ENCODE results near the gene MC1R.
A peak's percentile ranks its signal among the peaks of the same experiment; 100 is the strongest.
"Not testable (repeated sequence)": the region's sequence is repeated elsewhere in the genome, so short reads cannot be mapped to it uniquely, and the experiment has no call there.

Gene MC1R

DNA sequence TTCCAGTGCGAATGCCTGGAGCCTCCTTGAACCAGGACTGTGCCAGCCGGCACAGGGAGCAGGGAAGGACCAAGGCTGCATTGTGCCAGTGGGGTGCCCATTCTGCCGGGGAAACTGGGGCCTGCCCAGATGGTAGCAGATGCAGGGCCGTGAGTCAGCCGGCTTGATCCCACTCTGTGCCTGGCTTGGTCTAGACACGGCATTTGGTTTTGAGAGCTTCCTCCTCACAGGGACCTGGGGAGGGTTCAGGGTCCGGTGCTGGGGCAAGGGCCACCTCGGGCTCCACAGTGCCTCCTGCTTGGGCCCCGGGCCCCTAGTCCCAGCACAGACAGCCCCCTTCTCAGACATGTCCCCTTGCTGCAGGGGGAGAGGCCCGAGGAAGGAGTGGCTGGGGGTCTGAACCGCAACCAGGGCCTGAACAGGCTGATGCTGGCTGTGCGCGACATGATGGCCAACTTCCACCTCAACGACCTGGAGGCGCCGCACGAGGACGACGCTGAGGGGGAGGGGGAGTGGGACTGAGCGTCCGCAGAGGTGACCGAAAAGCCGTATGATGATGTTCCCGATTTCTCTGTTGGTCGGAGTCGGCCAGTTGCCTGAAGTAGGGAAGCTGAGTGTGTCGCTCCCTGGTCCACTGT is 7.8 kb upstream of the MC1R start:
- H3K27me3 ChIP-seq (ENCODE audit: control insufficient read depth, insufficient read depth, low read length): no peaks in the 10 kb centered on the region
- no peaks in the 10 kb centered on the region for H3K9me3 ChIP-seq (ENCODE audit: control insufficient read depth, insufficient read depth, low read length)
- peaks cover 3% of the 10 kb centered on the region for H3K4me1 ChIP-seq (ENCODE audit: control insufficient read depth, insufficient read depth, low read length)
- H3K4me3 ChIP-seq (ENCODE audit: low read depth, low read length): no peak overlapping the region
- peaks cover 42% of the 10 kb centered on the region for H3K36me3 ChIP-seq (ENCODE audit: control insufficient read depth, insufficient read depth, low read length)
- H3K9ac ChIP-seq (ENCODE audit: low read depth, low read length): no peak overlapping the region

DNA sequence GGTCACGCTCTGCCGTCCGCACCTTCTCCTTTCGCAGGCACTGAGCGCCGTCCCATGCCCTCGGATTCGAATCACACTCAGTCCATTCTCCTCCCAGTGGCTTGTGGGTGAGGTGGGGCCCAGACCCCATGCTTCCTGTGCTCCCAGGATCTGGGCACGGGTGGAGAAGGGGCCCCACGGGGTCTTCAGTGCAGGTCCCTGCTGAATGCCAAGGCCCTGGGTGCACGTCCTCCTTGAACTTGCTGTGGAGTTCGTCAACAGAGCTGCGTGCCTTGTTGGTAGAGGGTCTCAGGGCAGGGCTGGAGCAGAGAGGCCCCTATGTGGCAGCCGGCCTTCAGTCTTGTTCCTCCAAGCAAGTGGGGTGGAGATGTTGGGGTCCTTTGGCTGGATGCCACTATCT is 7.3 kb upstream of the MC1R start:
- Histone ChIP-seq H3K4me1 (ENCODE audit: control insufficient read depth, insufficient read depth, low read length) (peaks cover 3% of the 10 kb centered on the region), H3K9ac (ENCODE audit: low read depth, low read length) (no peak overlapping the region), H3K4me3 (ENCODE audit: low read depth, low read length) (no peak overlapping the region), H3K9me3 (ENCODE audit: control insufficient read depth, insufficient read depth, low read length) (no peaks in the 10 kb centered on the region), H3K27me3 (ENCODE audit: control insufficient read depth, insufficient read depth, low read length) (no peaks in the 10 kb centered on the region), H3K36me3 (ENCODE audit: control insufficient read depth, insufficient read depth, low read length) (peaks cover 37% of the 10 kb centered on the region)

DNA sequence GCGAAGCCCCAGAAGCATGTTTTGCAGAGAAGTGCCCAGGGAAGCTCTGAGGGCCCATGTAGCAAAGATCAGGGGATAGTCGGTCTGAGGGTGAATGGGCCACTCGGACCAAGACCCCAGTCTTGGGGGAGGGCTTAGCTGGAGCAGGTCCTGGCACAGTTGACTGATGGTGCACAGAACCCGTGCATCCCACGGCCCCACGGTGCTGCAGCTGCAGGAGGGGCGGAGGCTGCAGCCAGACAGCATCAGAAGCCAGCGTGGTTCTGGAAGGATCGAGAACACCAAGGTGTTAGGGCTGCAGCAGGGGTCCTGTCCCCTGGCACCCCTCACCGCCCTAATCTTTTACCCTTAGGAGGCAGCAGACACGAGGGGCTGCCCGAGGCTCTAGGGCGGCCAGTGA is 6.5 kb upstream of the MC1R start:
- peaks cover 29% of the 10 kb centered on the region for H3K36me3 ChIP-seq (ENCODE audit: control insufficient read depth, insufficient read depth, low read length)
- H3K4me1 ChIP-seq (ENCODE audit: control insufficient read depth, insufficient read depth, low read length): peaks cover 3% of the 10 kb centered on the region
- H3K27me3 ChIP-seq (ENCODE audit: control insufficient read depth, insufficient read depth, low read length): no peaks in the 10 kb centered on the region
- H3K9me3 ChIP-seq (ENCODE audit: control insufficient read depth, insufficient read depth, low read length): no peaks in the 10 kb centered on the region
- no peak overlapping the region for H3K9ac ChIP-seq (ENCODE audit: low read depth, low read length)
- H3K4me3 ChIP-seq (ENCODE audit: low read depth, low read length): no peak overlapping the region

DNA sequence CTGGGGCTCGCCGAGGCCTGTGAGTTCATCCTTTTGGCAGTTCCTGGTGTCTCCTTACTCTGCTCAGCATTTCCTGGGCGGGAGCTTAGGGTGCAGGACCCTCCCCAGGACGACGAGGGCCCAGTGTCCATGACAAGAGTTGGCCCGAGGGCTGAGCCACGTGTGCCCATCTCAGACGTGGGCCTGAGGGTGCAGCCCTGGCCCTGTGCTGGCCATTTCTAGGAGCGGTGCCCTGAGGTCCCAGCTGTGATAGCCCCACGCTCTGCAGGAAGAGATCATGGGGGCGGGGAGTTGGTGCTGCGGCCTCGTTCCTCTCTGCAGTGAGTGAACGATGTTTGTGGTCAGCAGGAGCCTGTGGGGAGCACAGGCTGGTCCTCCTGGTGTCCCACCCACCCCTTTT is 6.0 kb upstream of the MC1R start:
- Histone ChIP-seq H3K27me3 (ENCODE audit: control insufficient read depth, insufficient read depth, low read length) (no peaks in the 10 kb centered on the region), H3K4me3 (ENCODE audit: low read depth, low read length) (no peak overlapping the region), H3K36me3 (ENCODE audit: control insufficient read depth, insufficient read depth, low read length) (peaks cover 29% of the 10 kb centered on the region), H3K4me1 (ENCODE audit: control insufficient read depth, insufficient read depth, low read length) (peaks cover 3% of the 10 kb centered on the region), H3K9me3 (ENCODE audit: control insufficient read depth, insufficient read depth, low read length) (no peaks in the 10 kb centered on the region), H3K9ac (ENCODE audit: low read depth, low read length) (no peak overlapping the region)

DNA sequence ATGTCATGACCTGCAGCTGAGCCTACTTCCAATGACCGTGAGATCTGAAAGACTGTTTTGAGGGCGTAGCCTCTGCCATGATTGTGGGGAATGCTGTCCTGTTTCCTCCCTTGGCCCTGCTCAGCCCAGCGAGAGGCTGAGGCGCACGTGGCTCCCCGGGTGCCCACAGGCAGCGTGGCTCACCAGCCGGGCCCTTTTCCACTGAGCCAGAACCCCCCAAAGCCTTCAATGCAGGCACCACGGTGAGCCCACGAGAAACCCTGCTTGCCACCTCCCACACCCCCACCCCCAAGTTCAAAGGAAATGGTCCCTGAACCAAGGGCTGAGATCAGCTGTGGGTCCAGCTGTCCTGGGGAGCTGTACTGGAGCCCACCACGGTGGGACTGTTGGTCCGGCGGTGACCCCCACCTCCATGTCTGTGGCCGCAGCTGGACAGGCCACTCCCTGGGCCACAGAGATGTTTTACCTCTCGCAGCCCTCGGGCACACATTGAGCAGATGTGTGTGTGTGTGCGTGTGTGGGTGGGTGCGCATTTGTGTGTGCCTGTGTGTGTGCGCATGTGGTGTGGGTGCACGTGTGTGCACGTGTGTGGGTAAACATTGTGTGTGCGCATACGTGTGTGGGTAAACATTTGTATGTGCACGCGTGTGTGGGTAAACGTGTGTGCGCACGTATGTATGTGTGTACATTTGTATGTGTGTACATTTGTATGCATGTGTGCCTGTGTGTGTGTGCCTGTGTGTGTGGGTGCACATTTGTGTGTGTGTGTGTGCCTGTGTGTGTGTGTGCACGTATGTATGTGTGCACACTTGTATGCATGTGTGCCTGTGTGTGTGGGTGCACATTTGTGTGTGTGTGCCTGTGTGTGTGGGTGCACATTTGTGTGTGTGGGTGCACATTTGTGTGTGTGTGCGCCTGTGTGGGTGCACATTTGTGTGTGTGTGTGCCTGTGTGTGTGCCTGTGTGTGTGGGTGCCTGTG is 5.0 kb upstream of the MC1R start:
- H3K9ac ChIP-seq (ENCODE audit: low read depth, low read length): no peak overlapping the region
- H3K4me3 ChIP-seq (ENCODE audit: low read depth, low read length): no peak overlapping the region
- H3K27me3 ChIP-seq (ENCODE audit: control insufficient read depth, insufficient read depth, low read length): no peaks in the 10 kb centered on the region
- peaks cover 20% of the 10 kb centered on the region for H3K36me3 ChIP-seq (ENCODE audit: control insufficient read depth, insufficient read depth, low read length)
- H3K4me1 ChIP-seq (ENCODE audit: control insufficient read depth, insufficient read depth, low read length): peaks cover 3% of the 10 kb centered on the region
- H3K9me3 ChIP-seq (ENCODE audit: control insufficient read depth, insufficient read depth, low read length): no peaks in the 10 kb centered on the region

DNA sequence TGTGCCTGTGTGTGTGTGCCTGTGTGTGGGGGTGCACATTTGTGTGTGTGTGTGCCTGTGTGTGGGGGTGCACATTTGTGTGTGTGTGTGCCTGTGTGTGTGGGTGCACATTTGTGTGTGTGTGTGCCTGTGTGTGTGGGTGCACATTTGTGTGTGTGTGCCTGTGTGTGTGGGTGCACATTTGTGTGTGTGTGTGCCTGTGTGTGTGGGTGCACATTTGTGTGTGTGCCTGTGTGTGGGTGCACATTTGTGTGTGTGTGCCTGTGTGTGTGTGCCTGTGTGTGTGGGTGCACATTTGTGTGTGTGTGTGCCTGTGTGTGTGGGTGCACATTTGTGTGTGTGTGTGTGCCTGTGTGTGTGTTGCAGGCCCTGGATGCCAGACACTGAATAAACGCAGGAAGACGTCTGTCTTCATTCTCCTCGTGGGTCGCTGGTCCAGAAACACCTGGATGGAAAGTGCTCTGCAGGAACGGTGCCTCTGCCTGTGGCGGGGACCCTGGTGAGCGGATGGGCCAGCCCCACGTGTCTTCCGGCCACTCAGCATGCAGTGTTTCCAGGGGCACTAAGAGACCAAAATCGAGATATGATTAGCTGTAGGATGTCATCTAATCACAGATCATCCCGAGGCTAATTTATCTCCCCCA is 3.9 kb upstream of the MC1R start:
- H3K9ac ChIP-seq (ENCODE audit: low read depth, low read length); H3K4me1 ChIP-seq (ENCODE audit: control insufficient read depth, insufficient read depth, low read length); H3K27me3 ChIP-seq (ENCODE audit: control insufficient read depth, insufficient read depth, low read length); H3K4me3 ChIP-seq (ENCODE audit: low read depth, low read length); H3K9me3 ChIP-seq (ENCODE audit: control insufficient read depth, insufficient read depth, low read length): not testable (repeated sequence)
- peaks cover 18% of the 10 kb centered on the region for H3K36me3 ChIP-seq (ENCODE audit: control insufficient read depth, insufficient read depth, low read length)

DNA sequence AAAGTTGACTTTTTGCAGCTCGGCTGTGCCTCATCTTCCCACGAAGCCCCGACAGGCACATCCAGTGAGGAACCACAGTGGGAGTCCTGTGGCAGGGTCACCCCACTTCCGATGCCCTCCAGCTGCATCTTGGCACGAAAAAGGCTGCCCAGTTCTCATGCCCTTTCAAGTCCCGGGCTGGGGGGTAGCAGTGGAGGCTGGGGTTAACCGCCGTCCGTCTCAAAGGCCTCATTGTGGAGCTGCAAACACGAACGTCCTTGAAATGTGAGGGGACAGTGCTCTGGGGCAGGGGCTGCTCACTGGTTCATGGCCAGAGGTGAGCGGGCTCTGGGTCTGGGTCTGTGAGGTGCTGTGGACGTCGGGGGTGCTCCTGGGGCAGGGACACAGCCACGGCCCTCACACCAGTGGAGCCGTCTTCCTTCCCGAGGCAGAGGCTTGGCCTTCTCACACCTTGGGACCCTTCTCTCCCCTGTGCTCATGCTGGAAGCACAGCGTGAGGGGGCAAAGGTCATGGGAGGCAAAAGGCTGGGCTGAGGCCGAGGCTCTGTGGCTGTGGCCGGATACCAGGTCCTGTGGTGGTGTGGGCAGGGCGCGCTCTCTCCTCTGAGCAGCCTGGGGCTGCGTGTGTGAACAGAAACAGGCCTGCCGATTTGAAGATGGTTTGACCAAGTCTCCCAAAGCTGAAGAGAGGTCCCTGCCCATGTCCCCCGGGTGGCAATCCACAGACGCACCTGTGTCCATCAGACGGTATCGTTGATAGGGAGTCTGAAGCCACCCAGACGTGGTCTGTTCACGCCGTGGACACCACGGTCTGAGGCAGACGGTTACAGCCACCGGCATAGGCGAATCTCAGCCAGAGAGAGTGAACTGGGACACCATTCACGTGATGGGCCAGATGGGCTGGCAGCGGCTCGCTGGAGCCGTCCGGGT is 3.1 kb upstream of the MC1R start:
- no peak overlapping the region for H3K4me3 ChIP-seq (ENCODE audit: low read depth, low read length)
- peaks cover 6% of the 10 kb centered on the region for H3K27me3 ChIP-seq (ENCODE audit: control insufficient read depth, insufficient read depth, low read length)
- H3K9me3 ChIP-seq (ENCODE audit: control insufficient read depth, insufficient read depth, low read length): no peaks in the 10 kb centered on the region
- H3K4me1 ChIP-seq (ENCODE audit: control insufficient read depth, insufficient read depth, low read length): peaks cover 3% of the 10 kb centered on the region
- peaks cover 18% of the 10 kb centered on the region for H3K36me3 ChIP-seq (ENCODE audit: control insufficient read depth, insufficient read depth, low read length)
- H3K9ac ChIP-seq (ENCODE audit: low read depth, low read length): peak overlapping the region; percentile 12

DNA sequence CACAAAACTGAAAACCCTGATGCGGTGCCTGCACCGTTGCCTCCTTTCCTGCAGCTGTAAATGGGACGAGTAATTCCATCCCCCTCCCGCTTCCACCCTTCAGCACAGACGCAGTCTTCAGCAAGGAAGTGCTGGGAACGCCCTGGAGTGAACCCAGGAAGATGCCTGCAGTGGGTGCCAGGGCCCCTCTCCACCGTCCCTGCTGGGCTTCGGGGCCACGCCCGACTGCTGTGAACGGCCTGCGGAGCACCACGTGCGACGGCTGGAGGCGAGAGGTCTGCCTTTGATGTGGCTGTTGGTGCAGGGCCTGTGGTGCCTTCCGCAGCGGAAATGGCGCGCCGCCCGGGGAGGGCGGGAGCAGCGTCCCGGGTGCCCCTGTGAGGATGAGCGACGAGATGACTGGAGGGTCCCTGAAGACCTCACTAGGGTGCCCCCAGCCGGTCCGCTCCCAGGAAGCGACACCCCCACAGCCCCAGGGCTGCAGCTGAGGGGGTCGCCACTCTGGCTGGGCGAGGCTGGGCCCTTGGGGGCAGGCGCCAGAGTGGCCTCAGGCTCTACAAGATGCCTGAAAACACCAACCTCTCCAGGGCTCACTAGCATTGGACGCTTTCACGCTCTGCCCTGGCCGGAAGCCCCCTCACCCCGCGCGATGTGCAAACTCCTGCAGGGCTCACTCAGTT is 749 bp upstream of the MC1R start:
- peaks cover 3% of the 10 kb centered on the region for H3K36me3 ChIP-seq (ENCODE audit: control insufficient read depth, insufficient read depth, low read length)
- peaks cover 10% of the 10 kb centered on the region for H3K27me3 ChIP-seq (ENCODE audit: control insufficient read depth, insufficient read depth, low read length)
- no peaks in the 10 kb centered on the region for H3K9me3 ChIP-seq (ENCODE audit: control insufficient read depth, insufficient read depth, low read length)
- H3K4me3 ChIP-seq (ENCODE audit: low read depth, low read length): peak overlapping the region; percentile 75
- H3K9ac ChIP-seq (ENCODE audit: low read depth, low read length): peak overlapping the region; percentile 47
- H3K4me1 ChIP-seq (ENCODE audit: control insufficient read depth, insufficient read depth, low read length): peaks cover 7% of the 10 kb centered on the region

DNA sequence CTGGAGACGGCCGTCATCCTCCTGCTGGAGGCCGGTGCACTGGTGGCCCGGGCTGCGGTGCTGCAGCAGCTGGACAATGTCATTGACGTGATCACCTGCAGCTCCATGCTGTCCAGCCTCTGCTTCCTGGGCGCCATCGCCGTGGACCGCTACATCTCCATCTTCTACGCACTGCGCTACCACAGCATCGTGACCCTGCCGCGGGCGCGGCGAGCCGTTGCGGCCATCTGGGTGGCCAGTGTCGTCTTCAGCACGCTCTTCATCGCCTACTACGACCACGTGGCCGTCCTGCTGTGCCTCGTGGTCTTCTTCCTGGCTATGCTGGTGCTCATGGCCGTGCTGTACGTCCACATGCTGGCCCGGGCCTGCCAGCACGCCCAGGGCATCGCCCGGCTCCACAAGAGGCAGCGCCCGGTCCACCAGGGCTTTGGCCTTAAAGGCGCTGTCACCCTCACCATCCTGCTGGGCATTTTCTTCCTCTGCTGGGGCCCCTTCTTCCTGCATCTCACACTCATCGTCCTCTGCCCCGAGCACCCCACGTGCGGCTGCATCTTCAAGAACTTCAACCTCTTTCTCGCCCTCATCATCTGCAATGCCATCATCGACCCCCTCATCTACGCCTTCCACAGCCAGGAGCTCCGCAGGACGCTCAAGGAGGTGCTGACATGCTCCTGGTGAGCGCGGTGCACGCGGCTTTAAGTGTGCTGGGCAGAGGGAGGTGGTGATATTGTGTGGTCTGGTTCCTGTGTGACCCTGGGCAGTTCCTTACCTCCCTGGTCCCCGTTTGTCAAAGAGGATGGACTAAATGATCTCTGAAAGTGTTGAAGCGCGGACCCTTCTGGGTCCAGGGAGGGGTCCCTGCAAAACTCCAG is 1.1 kb downstream of the MC1R start:
- no peak overlapping the region for H3K4me3 ChIP-seq (ENCODE audit: low read depth, low read length)
- H3K36me3 ChIP-seq (ENCODE audit: control insufficient read depth, insufficient read depth, low read length): peaks cover 3% of the 10 kb centered on the region
- H3K4me1 ChIP-seq (ENCODE audit: control insufficient read depth, insufficient read depth, low read length): peaks cover 7% of the 10 kb centered on the region
- no peak overlapping the region for H3K9ac ChIP-seq (ENCODE audit: low read depth, low read length)
- peaks cover 10% of the 10 kb centered on the region for H3K27me3 ChIP-seq (ENCODE audit: control insufficient read depth, insufficient read depth, low read length)
- no peaks in the 10 kb centered on the region for H3K9me3 ChIP-seq (ENCODE audit: control insufficient read depth, insufficient read depth, low read length)

DNA sequence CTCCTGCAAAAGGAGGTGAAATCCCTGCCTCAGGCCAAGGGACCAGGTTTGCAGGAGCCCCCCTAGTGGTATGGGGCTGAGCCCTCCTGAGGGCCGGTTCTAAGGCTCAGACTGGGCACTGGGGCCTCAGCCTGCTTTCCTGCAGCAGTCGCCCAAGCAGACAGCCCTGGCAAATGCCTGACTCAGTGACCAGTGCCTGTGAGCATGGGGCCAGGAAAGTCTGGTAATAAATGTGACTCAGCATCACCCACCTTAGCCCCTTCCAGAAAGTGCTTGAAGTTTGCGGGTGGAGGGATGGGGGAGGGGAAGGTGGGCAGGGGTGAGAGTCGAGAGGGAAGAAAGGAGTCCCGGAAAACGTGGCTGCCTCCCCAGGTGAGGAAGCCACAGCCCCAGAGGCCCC is 2.1 kb downstream of the MC1R start:
- Histone ChIP-seq H3K4me3 (ENCODE audit: low read depth, low read length) (no peak overlapping the region), H3K27me3 (ENCODE audit: control insufficient read depth, insufficient read depth, low read length) (peaks cover 10% of the 10 kb centered on the region), H3K9me3 (ENCODE audit: control insufficient read depth, insufficient read depth, low read length) (no peaks in the 10 kb centered on the region), H3K9ac (ENCODE audit: low read depth, low read length) (no peak overlapping the region), H3K4me1 (ENCODE audit: control insufficient read depth, insufficient read depth, low read length) (peaks cover 7% of the 10 kb centered on the region), H3K36me3 (ENCODE audit: control insufficient read depth, insufficient read depth, low read length) (peaks cover 3% of the 10 kb centered on the region)
